ENCODE data around the gene HDC. TPM values are rescaled to one million over a fixed set of nuclear protein-coding genes. Genes with fewer than 3 reads are reported as not detected.

HDC gene
- total RNA-seq, 2 donors from 2014 or later: 0.65 to 1.1 TPM

DNA sequence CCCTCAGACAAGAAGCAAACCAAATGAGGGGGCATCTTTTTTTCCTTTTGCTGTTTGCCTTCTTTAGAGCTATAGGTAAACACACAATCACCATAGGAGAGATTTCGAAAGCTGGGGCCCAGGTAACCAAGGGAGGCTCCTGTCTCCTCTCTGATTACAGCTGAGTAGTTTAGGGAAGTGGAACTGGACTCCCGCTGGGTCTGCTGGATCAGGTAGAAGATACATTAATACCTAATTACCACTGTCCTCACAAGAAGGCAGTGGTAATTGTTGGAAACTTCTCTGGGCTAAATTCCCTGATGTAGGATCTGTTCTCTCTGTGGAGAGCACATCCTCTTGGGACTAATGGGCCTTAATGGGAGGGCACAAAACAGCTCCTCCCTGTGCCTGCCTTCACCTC is 32.7 kb downstream of the HDC start:
- ATAC-seq (no peak), DNase-seq (no peak)
- intact Hi-C loops (cut with DNase I): no loop called here

DNA sequence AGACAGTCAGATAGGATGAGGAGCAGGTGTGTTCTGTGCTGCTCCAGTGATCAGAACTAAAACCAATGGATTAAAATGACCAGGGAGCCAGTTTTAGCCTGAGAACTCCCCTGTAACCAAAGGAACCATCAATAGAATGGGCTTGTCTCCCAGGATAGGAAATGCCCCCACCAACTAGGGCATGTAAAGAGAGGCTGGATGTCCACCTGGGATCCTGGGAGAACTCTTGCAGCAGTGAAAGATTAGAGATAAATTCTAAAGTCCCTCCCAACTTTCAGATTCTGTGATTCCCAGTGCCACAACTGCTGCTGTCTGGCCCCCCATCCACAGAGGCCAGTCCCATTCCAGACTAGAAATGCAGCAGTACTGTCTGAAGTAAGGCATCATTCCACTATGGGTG is 33.8 kb downstream of the HDC start:
- intact Hi-C loops (cut with DNase I): no loop called here
- ATAC-seq: no peak
- no peak for DNase-seq

- intact Hi-C loops (cut with DNase I): no loop called here
- DNase-seq (no peak), ATAC-seq (no peak)
Measured at GRCh38 chr15:50229336-50229735, 36.2 kb downstream of the HDC start.

GRCh38 chr15:50228866-50229265 is 36.7 kb downstream of the HDC start:
- DNase-seq (no peak), ATAC-seq (no peak)
- intact Hi-C loops (cut with DNase I): no loop called here

GRCh38 chr15:50227076-50227475 is 38.5 kb downstream of the HDC start:
- no peak for DNase-seq
- ATAC-seq: no peak
- intact Hi-C loops (cut with DNase I): no loop called here

- no peak for ATAC-seq
Measured at GRCh38 chr15:50225938-50226337, 39.6 kb downstream of the HDC start.

GRCh38 chr15:50225057-50225456 is 40.5 kb downstream of the HDC start:
- DNase-seq (no peak), ATAC-seq (no peak)
- intact Hi-C loops (cut with DNase I): no loop called here

More at GRCh38 chr15:50225938-50226337, 39.6 kb downstream of the HDC start:
- intact Hi-C loops (cut with DNase I): no loop called here
- DNase-seq: no peak

DNA sequence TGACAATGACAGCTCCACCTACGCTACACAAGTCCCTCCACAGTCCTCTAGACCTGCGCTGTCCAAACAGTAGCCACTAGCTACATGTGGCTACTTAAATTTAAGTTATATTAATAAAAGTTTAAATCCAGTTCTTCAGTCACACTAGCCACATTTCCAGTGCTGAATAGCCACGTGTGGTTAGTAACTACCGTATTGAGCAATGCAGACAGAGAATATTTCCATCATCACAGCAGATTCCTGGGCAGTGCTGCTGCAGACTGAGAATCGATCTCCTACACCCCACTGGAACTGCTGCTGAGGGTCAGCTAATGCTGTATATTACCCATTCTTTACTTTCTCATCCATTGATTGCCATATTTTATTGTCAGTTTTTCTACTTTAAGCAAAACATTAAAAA is 40.9 kb downstream of the HDC start:
- DNase-seq: no peak
- intact Hi-C loops (cut with DNase I): no loop called here
- ATAC-seq: no peak

GRCh38 chr15:50222181-50222580 is 43.3 kb downstream of the HDC start:
- intact Hi-C loops (cut with DNase I): no loop called here
- DNase-seq (no peak), ATAC-seq (no peak)

- DNase-seq: no peak
- intact Hi-C loops (cut with DNase I): no loop called here
- ATAC-seq: no peak
Measured at GRCh38 chr15:50219820-50220219, 45.7 kb downstream of the HDC start.

- ATAC-seq: no peak
- intact Hi-C loops (cut with DNase I): no loop called here
- no peak for DNase-seq
Measured at GRCh38 chr15:50218691-50219090, 46.8 kb downstream of the HDC start.

DNA sequence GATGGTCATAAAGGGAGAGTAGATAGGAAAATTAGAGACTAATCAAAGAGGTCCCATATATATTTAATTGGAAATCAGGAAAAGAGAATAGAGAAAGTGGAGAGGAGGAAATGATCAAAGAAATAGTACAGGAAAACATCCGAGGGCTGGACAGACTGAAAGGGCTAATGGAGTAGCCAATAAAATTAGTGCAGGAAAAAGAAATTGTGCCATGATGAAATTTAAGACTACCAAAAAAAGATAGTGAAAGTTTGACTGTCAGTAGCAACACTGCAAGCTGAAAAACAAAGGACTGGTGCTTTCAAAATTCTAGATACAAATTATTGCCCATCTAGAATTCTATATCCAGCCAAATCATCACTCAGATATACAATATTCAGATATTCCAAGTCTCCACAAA is 47.2 kb downstream of the HDC start:
- ATAC-seq: no peak
- intact Hi-C loops (cut with DNase I): no loop called here

DNA sequence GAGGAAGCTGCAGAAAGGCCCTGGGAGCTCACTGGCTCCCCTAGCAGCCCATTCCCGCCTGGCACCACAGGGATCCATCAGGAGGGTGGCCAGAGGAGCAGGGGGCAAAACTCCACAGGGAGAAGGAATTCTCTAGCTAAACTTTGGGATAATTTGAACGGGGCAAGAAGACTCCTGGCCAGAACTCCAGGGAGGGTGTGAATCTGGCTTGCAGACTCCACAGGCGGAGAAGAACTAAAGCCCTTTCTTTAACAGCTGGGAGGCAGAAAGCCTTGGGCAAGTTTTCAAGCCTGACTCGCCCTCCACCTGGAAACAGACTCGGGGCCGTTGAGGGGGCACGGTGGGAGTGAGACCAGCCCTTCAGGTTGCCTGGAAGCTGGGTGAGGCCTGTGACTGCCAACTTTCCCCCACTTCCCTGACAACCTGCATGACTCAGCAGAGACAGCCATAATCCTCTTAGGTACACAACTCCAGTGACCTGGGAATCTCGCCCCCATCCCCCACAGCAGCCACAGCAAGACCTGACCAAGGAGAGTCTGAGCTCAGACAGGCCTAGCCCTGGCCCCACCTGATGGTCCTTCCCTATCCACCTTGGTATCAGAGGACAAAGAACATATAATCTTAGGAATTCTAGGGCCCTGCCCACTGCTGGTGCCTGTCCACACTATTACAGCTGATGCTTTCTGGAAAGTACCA is 54.9 kb downstream of the HDC start:
- DNase-seq: no peak
- no peak for ATAC-seq
- intact Hi-C loops (cut with DNase I): no loop called here

More for the DNA sequence above, 47.2 kb downstream of the HDC start:
- DNase-seq: no peak

DNA sequence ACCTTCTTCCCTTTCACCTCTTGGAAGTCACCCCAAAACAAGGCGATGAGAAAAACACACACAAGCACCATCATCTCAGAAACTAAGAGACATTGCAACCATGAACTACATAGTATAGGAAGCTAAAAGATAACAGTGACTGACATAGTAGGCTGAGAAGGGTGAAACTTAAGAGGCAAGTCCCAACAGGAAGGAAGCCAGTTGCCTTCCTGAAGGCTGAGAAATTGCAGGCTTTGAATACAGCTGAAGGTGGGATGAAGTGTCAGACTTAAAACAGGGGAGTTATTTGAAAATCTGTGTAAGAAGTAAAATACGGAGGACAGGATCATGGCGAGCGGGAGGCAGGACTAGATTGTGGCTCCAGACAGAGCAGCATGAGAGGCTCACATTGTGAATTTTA is 55.7 kb downstream of the HDC start:
- DNase-seq: no peak
- no peak for ATAC-seq
- intact Hi-C loops (cut with DNase I): no loop called here

DNA sequence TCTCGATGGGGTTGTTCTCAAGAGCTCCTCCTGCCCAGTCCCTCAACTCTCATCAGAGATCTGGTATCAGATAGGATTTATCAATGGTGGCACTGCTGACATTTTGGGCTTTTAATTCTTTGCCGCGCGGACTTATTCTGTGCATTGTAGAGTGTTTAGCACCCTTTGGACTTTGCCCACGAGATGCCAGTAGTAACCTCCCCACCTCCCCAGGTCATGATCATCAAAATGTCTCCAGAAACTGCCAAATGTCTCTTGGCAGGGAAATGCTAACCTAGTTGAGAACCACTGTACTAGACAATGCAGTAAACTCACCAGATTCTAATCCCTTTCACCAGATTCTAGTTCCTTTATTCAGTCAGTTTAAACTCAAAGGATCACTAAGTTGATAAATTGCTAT is 59.5 kb downstream of the HDC start:
- no peak for ATAC-seq
- intact Hi-C loops (cut with DNase I): no loop called here
- no peak for DNase-seq

DNA sequence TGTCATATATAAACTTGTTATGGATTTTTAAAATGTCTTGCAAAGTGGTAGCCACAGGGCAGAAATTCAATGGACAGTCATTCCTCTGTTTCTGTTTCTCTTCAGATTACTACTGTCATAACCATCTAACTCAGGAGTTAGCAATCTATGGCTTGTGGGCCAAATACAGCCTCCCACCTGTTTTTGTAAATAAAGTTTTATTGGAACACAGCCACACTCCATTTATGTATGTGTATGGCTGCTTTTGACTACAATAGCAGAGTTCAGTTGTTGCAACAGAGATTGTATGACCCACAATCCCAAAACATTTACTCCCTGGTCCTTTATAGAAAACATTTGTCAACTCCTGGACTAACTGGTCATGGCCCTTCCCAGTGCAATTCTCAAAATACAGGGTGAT is 63.5 kb downstream of the HDC start:
- intact Hi-C loops (cut with DNase I): no loop called here

GRCh38 chr15:50192926-50193620 is 72.5 kb downstream of the HDC start:
- DNase-seq: no peak
- intact Hi-C loops (cut with DNase I): no loop called here
- ATAC-seq: no peak

More for the DNA sequence above, 63.5 kb downstream of the HDC start:
- no peak for ATAC-seq
- DNase-seq: no peak

DNA sequence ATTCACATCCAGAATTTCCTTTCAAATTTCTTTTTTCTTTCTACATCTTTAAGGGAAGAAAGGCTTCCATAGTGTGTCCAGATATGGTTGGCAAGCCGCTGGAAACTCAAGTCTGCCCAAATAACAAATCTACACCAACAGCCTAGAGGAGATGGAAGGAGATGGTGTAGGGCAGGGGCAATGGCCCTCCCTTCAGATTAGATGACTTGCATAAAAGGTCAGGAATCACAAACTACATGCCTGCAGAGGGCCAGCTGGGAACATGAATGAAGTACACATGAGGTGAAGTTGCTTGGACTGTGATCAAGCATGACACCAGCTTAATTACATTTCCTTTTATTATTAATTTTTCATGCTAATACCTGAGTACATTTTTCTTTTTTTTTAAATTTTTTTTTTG is 73.4 kb downstream of the HDC start:
- ATAC-seq (no peak), DNase-seq (no peak)
- intact Hi-C loops (cut with DNase I): no loop called here
